GM19468 (cell line): ENCODE results near the gene AK5.

Experiments used
- ATAC-seq: cut with Tn5 transposase; IDR thresholded peaks from one replicate; pipeline ENCODE4 v1.9.1; 2021; ENCODE audit warnings: mild to moderate bottlenecking, moderate library complexity, moderate number of reproducible peaks; ENCODE audit not compliant: unreplicated experiment; ENCODE audit errors: extremely low read depth

The AK5 gene

DNA sequence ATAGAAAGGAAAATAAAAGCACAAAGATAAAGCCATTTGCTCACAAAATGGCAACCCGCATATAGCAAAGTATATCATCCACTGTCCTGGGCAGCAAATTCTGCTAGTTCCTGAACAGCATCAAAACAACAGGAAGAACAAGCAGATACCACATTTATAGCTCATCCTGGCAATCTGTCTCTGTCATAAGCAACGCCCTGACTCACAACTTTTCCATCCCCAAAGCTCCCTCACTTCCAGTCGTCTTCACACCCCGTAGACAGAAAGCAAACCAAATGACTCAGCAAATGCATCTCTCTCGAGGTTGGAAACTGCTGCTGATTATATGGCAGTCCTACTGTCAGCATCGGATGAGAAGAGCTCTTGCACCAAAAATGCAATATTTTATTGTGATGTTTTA, 65.8 kb downstream of the AK5 start:
- ATAC-seq, result no peak

DNA sequence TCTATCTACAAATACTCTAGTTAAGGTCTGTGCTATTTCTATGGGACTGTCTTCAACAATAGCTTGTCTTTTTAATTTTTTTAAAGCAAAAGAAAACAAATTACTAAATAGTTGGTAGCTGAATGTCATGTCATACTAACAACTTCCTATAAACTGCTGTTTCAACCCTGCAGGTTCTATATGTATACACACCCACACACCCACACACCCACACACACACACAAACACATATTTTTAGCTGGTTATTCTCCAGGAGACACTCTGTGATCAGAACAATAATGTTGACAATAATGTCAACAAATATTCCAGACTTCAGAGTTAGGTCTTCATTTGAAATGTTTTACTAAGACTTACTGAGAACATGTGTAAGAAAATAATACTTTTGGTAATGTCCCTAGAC, 66.7 kb downstream of the AK5 start:
- no peak for ATAC-seq

DNA sequence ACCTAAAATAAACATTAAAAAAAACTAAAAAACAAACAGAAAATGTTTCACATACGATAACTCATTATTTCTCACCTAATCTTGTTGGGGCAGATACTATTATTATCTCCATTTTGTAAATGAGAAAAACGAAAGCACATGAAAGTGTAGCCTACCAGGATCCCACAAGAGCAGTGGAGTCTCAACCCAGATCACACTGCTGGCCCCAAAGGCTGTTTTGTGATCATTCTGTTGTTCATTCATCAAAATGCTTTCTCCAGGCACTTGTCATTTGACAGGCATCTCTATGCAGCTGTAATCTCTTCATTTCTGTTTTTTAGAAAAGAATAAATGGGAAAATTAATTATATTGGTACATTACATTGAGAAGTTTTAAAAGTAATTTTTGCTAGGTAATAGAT, 67.5 kb downstream of the AK5 start:
- no peak for ATAC-seq

DNA sequence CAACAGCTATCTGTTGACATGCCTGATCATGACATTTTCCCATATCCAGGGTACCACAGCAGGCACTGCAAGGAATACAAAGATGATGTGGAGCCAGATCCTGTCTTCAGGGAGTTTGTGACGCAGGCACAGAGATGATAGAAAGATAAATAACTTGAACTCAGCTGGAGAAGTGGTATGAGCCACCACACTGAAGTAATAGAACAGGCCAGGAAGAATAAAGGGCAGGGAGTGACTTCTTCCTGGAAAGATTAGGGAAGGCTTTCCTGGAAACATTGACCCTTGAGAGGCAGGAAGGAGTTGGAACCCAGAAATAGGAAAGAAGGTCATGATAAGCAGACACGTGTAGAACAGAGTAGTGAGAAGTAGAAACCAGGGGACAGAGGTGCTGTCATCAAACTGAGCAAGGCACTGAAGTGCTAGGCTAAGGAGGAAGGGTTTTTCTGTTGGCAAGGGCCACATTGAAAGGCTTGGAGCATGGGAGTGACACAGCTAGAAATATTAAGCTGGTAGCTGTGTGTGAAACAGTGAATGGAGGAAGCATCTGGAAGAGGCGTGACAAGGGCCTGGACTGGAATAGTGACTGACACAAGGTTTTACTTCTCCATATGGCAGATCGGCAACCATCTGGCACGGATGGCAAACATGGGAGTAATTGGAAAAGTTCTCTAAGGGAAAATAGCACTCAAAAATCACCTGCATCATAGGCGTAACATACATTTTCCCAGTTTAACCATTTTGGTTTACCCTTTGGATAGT, 68.4 kb downstream of the AK5 start:
- ATAC-seq, result no peak

DNA sequence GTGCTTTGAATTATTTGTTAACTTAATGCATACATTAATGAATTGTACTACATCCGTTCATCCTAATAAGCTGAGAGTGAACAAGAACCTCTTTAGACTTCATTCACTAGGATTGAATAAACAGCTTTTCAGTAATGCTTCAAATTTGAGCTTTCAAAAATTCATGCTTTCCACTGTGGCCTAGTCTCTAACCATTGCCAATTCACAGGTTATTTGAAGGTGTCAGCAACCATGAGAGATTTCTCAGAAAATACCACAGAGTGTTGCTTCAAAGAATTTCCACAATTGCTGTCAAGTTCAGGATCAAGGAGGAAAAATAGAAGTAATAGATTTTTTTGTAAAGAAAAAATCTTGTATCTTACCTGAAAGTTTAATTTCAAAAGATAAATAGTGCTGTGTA, 72.7 kb downstream of the AK5 start:
- ATAC-seq, result no peak

DNA sequence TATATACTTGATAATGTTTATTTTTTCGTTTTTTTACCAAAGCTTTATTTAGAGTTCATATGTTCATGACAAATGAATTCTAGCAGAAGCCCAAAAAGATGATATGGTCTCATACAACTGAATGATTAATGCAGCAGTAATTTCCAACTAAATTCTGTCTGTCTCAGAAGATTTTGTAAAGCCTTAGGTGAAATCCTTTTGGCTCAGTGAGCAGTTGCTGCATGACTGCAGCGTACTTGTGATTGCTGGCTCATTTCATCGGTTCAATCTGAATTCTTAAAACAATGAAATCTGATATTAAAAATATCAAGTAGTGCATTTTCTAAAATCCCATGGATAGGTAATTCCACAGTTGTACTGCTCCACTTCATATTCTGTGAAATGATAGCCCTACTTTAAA, 73.2 kb downstream of the AK5 start:
- ATAC-seq, result no peak

DNA sequence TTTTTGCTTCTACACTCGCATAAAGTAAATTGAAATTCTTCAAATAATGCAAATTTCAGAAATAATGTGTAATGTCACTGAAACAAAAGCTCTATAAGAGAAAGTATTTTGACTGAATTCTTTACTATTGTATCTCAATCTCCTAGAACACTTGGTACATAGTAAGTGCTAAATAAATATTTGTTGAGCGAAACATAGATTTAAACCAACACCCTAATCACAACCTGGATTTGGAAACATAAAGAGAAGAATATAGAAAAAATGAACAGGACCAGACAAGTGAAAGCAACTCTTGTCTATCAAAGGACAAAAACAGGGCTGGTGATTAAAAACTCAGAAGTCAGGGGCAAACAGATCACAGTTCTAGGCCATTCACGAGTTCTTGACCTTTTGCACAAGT, 74.3 kb downstream of the AK5 start:
- no peak for ATAC-seq

DNA sequence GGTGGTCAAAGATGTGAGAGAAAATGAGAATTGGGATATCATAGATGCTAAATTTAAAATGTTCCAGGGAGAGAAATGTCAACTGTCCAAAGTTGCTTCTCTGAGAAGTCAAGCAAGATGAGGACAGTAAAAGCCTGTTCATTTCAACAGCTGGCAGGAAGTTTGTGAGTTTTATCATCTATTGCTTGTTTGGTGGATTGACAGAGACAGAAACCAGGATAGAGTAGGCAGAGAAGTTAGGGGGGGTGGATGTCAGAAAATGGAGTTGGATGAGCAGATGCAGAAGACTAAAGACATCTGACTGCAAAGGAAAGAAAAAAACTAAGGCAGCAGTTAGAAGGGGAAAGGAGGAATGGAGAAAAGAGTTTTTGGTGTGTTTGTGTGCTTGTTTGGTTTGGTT, 78.4 kb downstream of the AK5 start:
- no peak for ATAC-seq

DNA sequence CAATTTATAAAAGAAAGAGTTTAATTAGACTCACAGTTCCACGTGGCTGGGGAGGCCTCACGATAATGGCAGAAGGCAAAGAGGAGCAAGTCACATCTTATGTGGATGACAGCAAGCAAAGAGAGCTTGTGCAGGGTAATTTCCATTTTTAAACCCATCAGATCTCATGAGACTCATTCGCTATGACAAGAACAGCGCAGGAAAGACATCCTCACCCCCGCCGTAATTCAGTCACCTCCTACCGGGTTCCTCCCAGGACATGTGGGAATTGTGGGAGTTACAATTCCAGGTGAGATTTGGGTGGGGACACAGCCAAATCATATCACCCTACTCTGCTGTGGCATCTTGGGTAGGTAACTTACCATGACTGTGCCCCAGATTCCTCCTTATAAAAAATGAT, 79.8 kb downstream of the AK5 start:
- ATAC-seq, result no peak

DNA sequence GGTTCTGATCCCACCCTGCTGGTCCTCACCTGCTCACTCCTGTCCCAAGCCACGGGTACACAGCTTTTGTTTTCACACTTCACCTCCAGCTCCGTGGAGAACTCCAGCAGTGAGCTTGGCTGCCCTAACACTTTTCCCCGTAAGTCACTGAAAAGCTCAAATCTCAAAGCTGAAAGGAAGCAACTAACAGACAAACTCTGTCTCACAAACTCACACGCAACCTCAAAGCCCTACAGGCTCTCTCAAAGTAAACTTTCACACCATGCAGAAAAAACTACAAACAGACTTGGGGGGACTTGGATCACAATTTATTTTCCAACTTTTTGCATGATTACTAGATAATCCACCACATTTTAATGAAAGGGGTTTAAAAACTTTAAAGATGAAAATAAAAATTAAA, 88.3 kb downstream of the AK5 start:
- ATAC-seq, result no peak

DNA sequence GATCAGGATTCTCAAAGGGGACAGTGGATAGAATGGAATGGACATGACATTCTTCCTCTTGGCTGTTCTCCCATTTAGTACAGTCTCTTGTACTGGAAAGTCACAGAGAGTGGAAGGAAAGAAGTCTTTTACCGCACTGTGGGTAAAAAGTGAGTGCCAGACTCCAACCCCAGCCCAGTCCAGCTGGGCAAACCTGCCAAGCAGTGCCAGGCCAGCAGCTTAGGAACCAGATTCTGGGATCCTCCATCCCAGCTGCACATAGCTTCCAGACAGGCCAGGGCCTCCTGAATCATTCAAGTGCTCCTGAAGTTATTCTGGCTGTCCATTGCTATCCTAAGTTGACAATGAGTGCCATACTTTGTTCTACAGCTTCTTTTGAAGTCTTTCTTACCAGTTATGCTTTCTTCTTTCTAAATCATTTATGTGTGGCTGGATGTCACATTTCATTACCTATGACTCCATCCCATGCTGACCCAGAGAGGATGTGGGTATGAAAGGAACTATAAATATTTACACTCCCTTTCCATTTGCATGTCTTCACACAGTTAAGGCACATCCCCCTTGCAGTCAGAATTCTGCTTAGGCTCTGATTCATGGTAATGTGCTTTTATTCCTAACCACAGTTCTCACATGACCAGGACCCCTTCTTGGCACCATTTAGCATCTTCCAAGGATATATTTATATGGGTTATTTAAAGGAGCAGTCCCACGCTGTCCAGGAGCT, 88.9 kb downstream of the AK5 start:
- no peak for ATAC-seq

DNA sequence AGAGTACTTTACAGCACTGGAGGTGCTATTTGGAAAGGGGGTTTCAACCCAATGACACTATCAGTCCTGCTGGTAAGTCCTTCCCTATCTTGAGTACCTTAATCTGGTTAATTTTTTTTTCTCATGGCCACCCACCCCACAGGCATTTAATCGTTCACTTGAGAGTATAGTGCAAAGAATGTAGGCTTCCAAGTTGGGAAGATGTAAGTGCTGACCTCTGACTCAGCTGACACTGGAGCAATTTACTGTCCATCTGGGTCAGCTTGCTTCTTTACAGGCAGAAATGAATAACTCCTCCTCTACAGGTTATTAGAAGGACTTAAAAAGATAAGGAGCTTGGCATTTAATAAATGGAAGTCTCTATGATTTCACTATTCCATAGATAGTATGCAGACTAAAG, 89.6 kb downstream of the AK5 start:
- no peak for ATAC-seq

DNA sequence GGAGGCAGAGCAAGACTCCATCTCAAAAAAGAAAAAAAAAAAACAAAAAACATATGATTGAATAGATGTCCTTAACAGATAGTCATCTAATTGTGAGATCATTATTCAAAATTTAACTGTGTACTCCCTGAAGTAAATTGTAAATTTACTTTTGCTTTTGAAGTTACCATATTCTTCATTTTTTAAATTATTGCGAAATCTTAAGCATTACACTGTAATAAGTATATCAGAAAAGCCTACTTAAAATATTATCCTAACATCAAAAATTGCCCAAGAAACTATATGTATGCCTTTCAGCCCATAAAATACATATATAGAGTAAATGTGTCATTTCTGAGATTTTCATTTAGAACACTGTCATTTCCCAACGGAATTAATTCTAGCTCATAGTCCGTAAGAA, 91.9 kb downstream of the AK5 start:
- ATAC-seq, result no peak

DNA sequence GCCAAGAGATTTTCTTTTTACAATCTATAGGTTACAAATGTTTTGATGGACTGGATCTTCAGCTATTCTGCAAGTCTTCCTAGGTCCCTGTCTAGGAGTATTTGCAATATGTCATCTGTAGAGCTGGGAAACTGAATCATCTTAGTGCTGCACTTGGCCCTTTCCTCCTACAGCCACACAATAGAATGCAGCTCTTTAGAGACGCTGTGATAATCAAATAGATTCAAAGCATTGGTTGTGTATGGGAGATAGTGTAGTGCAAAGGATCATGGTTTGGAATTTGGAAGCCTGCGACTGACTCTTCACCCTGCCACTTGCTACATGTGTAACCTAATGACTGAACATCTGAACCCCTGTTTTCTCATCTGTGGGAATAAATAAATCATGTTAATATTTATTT, 93.7 kb downstream of the AK5 start:
- no peak for ATAC-seq

DNA sequence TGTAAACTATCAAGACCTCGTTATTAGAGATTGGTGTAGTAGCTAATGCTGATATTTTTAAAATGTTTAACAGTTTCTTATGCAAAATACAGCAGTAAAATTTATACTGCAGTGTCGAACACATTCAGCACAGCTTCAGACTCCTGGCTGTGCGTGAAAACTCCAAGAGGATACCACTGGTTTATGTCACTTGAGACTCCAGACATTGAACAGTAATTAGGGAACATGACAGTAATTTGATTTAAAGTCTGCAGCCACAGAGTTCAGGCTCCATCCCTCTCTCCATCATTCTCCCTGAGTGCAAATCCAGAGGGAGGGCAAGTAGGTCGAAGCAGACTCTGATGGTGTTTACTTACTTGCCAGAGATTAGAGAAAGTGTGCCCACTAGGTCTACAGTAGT, 94.2 kb downstream of the AK5 start:
- ATAC-seq, result no peak

DNA sequence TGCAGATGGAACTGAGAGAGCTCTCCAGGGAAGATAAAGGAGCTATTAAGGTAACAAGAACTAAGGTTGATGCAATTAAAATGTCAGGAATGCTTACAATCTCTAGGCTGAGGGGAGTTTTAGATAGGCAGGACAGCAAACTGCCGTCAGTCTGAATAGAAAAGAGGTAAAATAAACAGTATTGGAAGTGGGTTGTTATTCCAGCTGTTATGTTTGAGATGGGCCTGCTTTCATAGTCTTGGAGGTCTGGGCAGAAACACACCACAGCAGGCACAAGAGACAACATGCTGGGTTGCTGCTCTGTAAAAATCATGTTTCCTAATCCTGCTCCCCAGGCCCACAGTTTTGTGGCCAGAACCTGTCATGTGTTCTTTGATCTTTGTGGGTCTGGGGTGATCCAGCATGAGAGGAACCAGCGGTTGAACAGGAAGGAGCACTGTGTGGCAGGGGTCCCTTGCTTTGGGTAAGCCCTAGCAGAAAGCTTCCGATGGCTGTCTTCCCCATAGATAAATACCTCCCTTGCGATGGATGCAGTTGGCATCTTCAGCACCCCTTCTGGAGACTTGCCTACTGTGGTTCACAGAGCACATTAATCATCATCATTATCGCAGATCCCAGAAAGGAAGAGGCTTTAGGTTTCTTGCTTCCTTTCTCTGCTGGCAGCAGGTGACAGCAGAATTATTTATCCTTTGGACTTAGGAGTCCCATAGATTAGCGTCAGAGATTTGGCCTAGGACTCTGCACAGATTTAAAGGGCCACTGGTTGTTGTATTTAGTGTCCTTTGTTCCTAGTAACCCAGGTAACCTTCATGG, 97.1 kb downstream of the AK5 start:
- no peak for ATAC-seq

DNA sequence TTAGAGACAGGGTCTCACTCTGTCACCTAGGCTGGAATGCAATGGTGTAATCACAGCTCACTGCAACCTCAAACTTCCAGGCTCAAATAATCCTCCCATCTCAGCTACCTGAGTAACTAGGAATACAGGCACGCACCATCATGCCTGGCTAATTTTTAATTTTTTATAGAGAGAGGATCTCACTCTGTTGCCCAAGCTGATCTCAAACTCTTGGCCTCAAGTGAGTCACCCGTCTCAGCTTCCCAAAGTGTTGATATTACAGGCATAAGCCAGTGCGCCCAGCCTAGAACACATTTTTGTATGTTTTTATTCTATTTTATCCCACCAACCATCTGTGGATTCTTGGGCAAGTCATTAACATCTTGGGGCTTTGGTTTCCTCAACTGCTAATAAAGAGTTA, 100.5 kb downstream of the AK5 start:
- ATAC-seq, result no peak

DNA sequence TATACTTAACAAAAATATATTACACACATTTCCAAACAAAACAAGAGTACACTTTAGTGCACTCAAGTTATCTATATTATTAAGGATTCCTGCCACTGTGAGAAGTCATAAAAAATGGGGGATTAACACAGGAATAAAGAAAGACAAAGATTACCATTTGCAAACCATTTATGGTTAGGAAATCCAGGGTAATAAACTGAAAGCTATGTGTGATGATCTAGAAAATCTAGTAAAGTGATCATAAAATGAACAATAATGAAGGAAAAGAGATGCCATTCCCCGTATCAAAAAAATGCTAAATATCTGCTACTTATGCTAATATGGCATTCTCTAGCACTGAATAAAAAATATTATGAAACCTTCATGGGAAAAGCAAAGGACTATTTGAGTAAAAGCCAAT, 101.4 kb downstream of the AK5 start:
- ATAC-seq, result no peak

DNA sequence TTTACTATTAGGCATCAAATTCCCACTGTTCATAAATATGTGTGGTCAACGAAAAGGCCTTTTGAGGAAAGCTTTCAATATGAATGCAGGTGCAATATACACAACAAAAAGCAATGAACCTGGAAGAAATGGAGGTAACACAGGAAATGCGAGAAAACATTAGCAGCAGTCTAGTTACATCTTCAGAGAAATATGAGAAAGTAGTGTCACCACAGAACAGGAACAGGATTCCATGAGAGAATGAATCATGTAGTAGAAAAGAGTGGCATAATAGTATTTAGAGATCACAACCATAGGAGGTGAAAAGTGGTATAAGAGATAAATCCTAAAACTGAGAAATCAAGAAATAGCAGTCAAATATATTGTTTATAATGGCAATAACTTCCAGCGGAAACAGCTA, 103.7 kb downstream of the AK5 start:
- no peak for ATAC-seq

DNA sequence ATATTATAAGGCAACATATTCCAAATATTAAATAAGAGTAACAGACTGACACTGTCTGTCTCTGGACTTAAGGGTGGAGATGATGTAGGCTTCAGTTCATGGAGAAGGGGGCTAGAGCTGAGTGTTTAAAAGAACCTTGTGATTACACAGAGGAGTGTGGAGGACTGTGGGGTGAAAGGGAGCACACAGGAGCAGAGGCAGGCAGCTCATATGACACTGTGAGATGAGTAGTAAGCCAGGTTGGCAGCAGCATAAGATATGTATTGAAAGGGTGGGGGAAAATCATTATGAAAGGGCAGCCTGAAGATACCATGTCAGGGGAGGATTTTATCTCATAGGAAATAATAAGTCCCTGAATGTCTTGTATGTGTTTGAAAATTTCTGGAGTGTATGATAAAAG, 104.5 kb downstream of the AK5 start:
- ATAC-seq, result no peak

DNA sequence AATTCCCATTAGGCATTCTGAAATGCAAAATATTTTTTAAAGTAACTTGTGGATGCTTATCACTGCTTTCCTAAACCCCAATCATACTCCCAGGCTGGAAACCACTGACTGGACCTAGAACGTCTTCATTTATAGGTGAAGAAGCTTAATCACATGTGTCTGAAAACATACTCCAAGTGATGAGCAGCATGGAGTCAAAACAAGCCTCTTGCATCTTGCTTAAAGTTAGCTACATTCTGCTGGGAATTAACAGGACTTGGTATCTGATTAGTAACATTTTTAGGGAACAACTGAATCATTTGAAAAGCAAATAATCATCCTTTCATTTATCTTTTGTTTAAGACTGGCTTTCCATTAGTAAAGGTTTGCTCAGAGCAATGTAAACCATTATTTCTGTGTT, 105.7 kb downstream of the AK5 start:
- ATAC-seq, result no peak
